MG63 (cell line): ENCODE data around the gene MYLK. TPM values are rescaled to one million over a fixed set of nuclear protein-coding genes. Genes with fewer than 3 reads are reported as not detected.
A peak's percentile ranks its signal among the peaks of the same experiment; 100 is the strongest.
"Not testable (repeated sequence)": the region's sequence is repeated elsewhere in the genome, so short reads cannot be mapped to it uniquely, and the experiment has no call there.

Experiments
- DNase-seq: peaks from one replicate; pipeline ENCODE4 v3.0.0-alpha.2; 2020
- H3K27me3 ChIP-seq: fragments of 250-450 bp; sonication (Bioruptor Pico); 2 replicates; pipeline ENCODE4 v1.5.1; 2020; ENCODE audit warnings: mild to moderate bottlenecking, moderate library complexity
- H3K36me3 ChIP-seq: fragments of 250-450 bp; sonication (Bioruptor Pico); 2 replicates; pipeline ENCODE4 v1.5.1; 2020; ENCODE audit warnings: mild to moderate bottlenecking, moderate library complexity
- H3K4me3 ChIP-seq: fragments of 250-450 bp; sonication (Bioruptor Pico); 2 replicates; pipeline ENCODE4 v1.5.1; 2020; ENCODE audit warnings: mild to moderate bottlenecking, moderate library complexity
- H3K9me3 ChIP-seq: fragments of 250-450 bp; sonication (Bioruptor Pico); 2 replicates; pipeline ENCODE4 v1.5.1; 2020; ENCODE audit warnings: mild to moderate bottlenecking, moderate library complexity
- total RNA-seq: library from RNA; depleted of rRNA; stranded (reverse); fragments of >200 nt; shearing (Covaris generic); gene quantifications from 2 replicates; pipeline ENCODE4 v1.2.3, GENCODE V29; 2014; ENCODE audit warnings: low replicate concordance; rRNA removed

Gene MYLK
- total RNA-seq: 12.5 and 15.4 TPM in 2 replicates

GRCh38 chr3:123884203-123884831 is at the start of gene MYLK:
TSS of gene MYLK (minus strand) at chr3:123884332. CDS start at chr3:123793841, 90,491 bp downstream.
- Histone ChIP-seq H3K36me3 (no peaks in the 10 kb centered on the region), H3K9me3 (no peaks in the 10 kb centered on the region), H3K4me3 (peak within 1 kb of the TSS; percentile 58), H3K27me3 (no peaks in the 10 kb centered on the region)
- DNase-seq: peak; percentile 98

- Histone ChIP-seq H3K4me3 (no peak overlapping the region), H3K27me3 (no peaks in the 10 kb centered on the region), H3K36me3 (peaks cover 55% of the 10 kb centered on the region), H3K9me3 (no peaks in the 10 kb centered on the region)
- DNase-seq: no peak
Observed at GRCh38 chr3:123930445-123930844, 46.3 kb upstream of the MYLK start.

- Histone ChIP-seq H3K27me3 (no peaks in the 10 kb centered on the region), H3K4me3 (no peak overlapping the region), H3K9me3 (no peaks in the 10 kb centered on the region), H3K36me3 (peaks cover 54% of the 10 kb centered on the region)
- DNase-seq: no peak
Observed at GRCh38 chr3:123929325-123929724, 45.2 kb upstream of the MYLK start.

GRCh38 chr3:123926396-123926795 is 42.3 kb upstream of the MYLK start:
- H3K4me3 ChIP-seq: no peak overlapping the region
- peaks cover 58% of the 10 kb centered on the region for H3K36me3 ChIP-seq
- H3K9me3 ChIP-seq: peaks cover 3% of the 10 kb centered on the region
- H3K27me3 ChIP-seq: no peaks in the 10 kb centered on the region
- no peak for DNase-seq

- peaks cover 19% of the 10 kb centered on the region for H3K9me3 ChIP-seq
- H3K27me3 ChIP-seq: no peaks in the 10 kb centered on the region
- DNase-seq: no peak
Observed at GRCh38 chr3:123920868-123921267, 36.7 kb upstream of the MYLK start.

GRCh38 chr3:123920383-123920782 is 36.3 kb upstream of the MYLK start:
- Histone ChIP-seq H3K4me3 (no peak overlapping the region), H3K9me3 (peaks cover 19% of the 10 kb centered on the region), H3K36me3 (peaks cover 71% of the 10 kb centered on the region), H3K27me3 (no peaks in the 10 kb centered on the region)
- DNase-seq: no peak

More at GRCh38 chr3:123920868-123921267, 36.7 kb upstream of the MYLK start:
- Histone ChIP-seq H3K36me3 (peaks cover 73% of the 10 kb centered on the region), H3K4me3 (no peak overlapping the region)

GRCh38 chr3:123919353-123919752 is 35.2 kb upstream of the MYLK start:
- no peak for DNase-seq
- no peaks in the 10 kb centered on the region for H3K27me3 ChIP-seq
- peaks cover 74% of the 10 kb centered on the region for H3K36me3 ChIP-seq
- H3K4me3 ChIP-seq: no peak overlapping the region
- H3K9me3 ChIP-seq: peaks cover 19% of the 10 kb centered on the region

GRCh38 chr3:123914829-123915228 is 30.7 kb upstream of the MYLK start:
- H3K36me3 ChIP-seq: peaks cover 37% of the 10 kb centered on the region
- H3K27me3 ChIP-seq: no peaks in the 10 kb centered on the region
- peaks cover 4% of the 10 kb centered on the region for H3K9me3 ChIP-seq
- no peak for DNase-seq
- no peak overlapping the region for H3K4me3 ChIP-seq

- Histone ChIP-seq H3K27me3 (no peaks in the 10 kb centered on the region), H3K36me3 (peaks cover 5% of the 10 kb centered on the region), H3K9me3 (no peaks in the 10 kb centered on the region), H3K4me3 (no peak overlapping the region)
- no peak for DNase-seq
Observed at GRCh38 chr3:123909785-123910184, 25.7 kb upstream of the MYLK start.

- no peak for DNase-seq
- H3K9me3 ChIP-seq: no peaks in the 10 kb centered on the region
- H3K4me3 ChIP-seq: no peak overlapping the region
- no peaks in the 10 kb centered on the region for H3K27me3 ChIP-seq
- no peaks in the 10 kb centered on the region for H3K36me3 ChIP-seq
Observed at GRCh38 chr3:123907720-123908119, 23.6 kb upstream of the MYLK start.

GRCh38 chr3:123899300-123899865 is 15.3 kb upstream of the MYLK start:
- no peaks in the 10 kb centered on the region for H3K36me3 ChIP-seq
- no peak for DNase-seq
- peaks cover 3% of the 10 kb centered on the region; the same call in 1 of the 2 replicates for H3K9me3 ChIP-seq
- no peak overlapping the region for H3K4me3 ChIP-seq
- H3K27me3 ChIP-seq: no peaks in the 10 kb centered on the region; the same call in 1 of the 2 replicates

- Histone ChIP-seq H3K9me3 (peaks cover 8% of the 10 kb centered on the region), H3K36me3 (no peaks in the 10 kb centered on the region), H3K27me3 (no peaks in the 10 kb centered on the region; the same call in 1 of the 2 replicates), H3K4me3 (no peak overlapping the region)
- DNase-seq: no peak
Observed at GRCh38 chr3:123893012-123893411, 8.9 kb upstream of the MYLK start.

- peaks cover 8% of the 10 kb centered on the region for H3K9me3 ChIP-seq
- DNase-seq: no peak
- no peaks in the 10 kb centered on the region for H3K36me3 ChIP-seq
- H3K27me3 ChIP-seq: no peaks in the 10 kb centered on the region; the same call in 1 of the 2 replicates
- H3K4me3 ChIP-seq: no peak overlapping the region
Observed at GRCh38 chr3:123892195-123892594, 8.1 kb upstream of the MYLK start.

GRCh38 chr3:123890991-123891390 is 6.9 kb upstream of the MYLK start:
- H3K36me3 ChIP-seq, H3K27me3 ChIP-seq, H3K4me3 ChIP-seq, H3K9me3 ChIP-seq, DNase-seq: not testable (repeated sequence)

GRCh38 chr3:123890162-123890561 is 6.0 kb upstream of the MYLK start:
- DNase-seq, H3K27me3 ChIP-seq, H3K4me3 ChIP-seq, H3K36me3 ChIP-seq, H3K9me3 ChIP-seq: not testable (repeated sequence)

GRCh38 chr3:123884993-123885392 is 861 bp upstream of the MYLK start:
- no peaks in the 10 kb centered on the region for H3K36me3 ChIP-seq
- H3K4me3 ChIP-seq: no peak overlapping the region
- DNase-seq: no peak

GRCh38 chr3:123883701-123884202 is 380 bp downstream of the MYLK start:
- DNase-seq: peak; percentile 32
- peak overlapping the region; percentile 58 for H3K4me3 ChIP-seq

More at GRCh38 chr3:123884993-123885392, 861 bp upstream of the MYLK start:
- no peaks in the 10 kb centered on the region for H3K27me3 ChIP-seq
- no peaks in the 10 kb centered on the region for H3K9me3 ChIP-seq

GRCh38 chr3:123883111-123883510 is 1.0 kb downstream of the MYLK start:
- peak overlapping the region; percentile 58 for H3K4me3 ChIP-seq
- no peaks in the 10 kb centered on the region for H3K27me3 ChIP-seq
- DNase-seq: no peak

More at GRCh38 chr3:123883701-123884202, 380 bp downstream of the MYLK start:
- Histone ChIP-seq H3K27me3 (no peaks in the 10 kb centered on the region), H3K9me3 (no peaks in the 10 kb centered on the region), H3K36me3 (no peaks in the 10 kb centered on the region)

More at GRCh38 chr3:123883111-123883510, 1.0 kb downstream of the MYLK start:
- H3K36me3 ChIP-seq: no peaks in the 10 kb centered on the region
- no peaks in the 10 kb centered on the region for H3K9me3 ChIP-seq
